A549 (cell line): ENCODE results near the gene RYR3. TPM values are rescaled to one million over a fixed set of nuclear protein-coding genes. Genes with fewer than 3 reads are reported as not detected.

ENCODE experiments used
- ATAC-seq, 2 experiments: fragments of 200-7000 bp in 1 of 2; fragments of >200 bp in 1 of 2; cut with Nextera tagmentation in 1 of 2; cut with Tn5 transposase in 1 of 2; 3 replicates each; pipeline versions ENCODE4 v1.8.0 to v1.9.1; 2018 to 2020; ENCODE audit warnings: mild to moderate bottlenecking in 1 of 2, moderate library complexity in 1 of 2
- CTCF ChIA-PET: fragments of 300-600 bp; sonication (Branson Sonifier 250); formaldehyde crosslinking; extraction: SDS; loops from one replicate; lab custom pipeline; 2021; ENCODE audit warnings: antibody characterized with exemption, inconsistent platforms; lab: Yijun Ruan, JAX
- POLR2A ChIA-PET: fragments of 350-600 bp; formaldehyde crosslinking; extraction: SDS; loops from one replicate; lab custom pipeline; 2021; ENCODE audit warnings: antibody characterized with exemption, inconsistent platforms; lab: Yijun Ruan, JAX
- DNase-seq, 2 experiments: peaks; one replicate each; pipeline versions ENCODE4 v3.0.0 to v3.0.0-alpha.2; 2011 to 2016; ENCODE audit warnings: low read depth in 1 of 2, low spot score in 1 of 2
- FAIRE-seq: peaks from 2 replicates; lab custom pipeline; 2011; peaks lifted over from hg19 to GRCh38; lab: Jason Lieb, UNC
- H3K27ac ChIP-seq, 2 experiments: fragments of >200 bp; sonication (Bioruptor Twin); formaldehyde crosslinking; 3 replicates each; pipeline ENCODE4 v1.5.1; 2016 to 2017
- H3K4me1 ChIP-seq: fragments of >200 bp; sonication (Bioruptor Twin); formaldehyde crosslinking; 3 replicates; pipeline ENCODE4 v1.6.1; 2016
- H3K4me2 ChIP-seq: fragments of >200 bp; sonication (Bioruptor Twin); formaldehyde crosslinking; 3 replicates; pipeline ENCODE4 v1.6.1; 2016
- H3K4me3 ChIP-seq: fragments of >200 bp; sonication (Bioruptor Twin); formaldehyde crosslinking; 3 replicates; pipeline ENCODE4 v1.5.1; 2016
- H3K9me3 ChIP-seq: fragments of >200 bp; sonication (Bioruptor Twin); formaldehyde crosslinking; 3 replicates; pipeline ENCODE4 v1.6.1; 2016
- ATOH8 ChIP-seq: fragments of 250-450 bp; sonication (Bioruptor Pico); IDR thresholded peaks from 2 replicates; pipeline ENCODE4 v1.5.0; 2020; ENCODE audit warnings: low read depth, mild to moderate bottlenecking, moderate library complexity
- BHLHE40 ChIP-seq: IDR thresholded peaks from 2 replicates; pipeline ENCODE4 v1.6.1; 2012; ENCODE audit warnings: low read depth, low read length, inconsistent platforms
- E2F6 ChIP-seq: IDR thresholded peaks from 2 replicates; pipeline ENCODE4 v1.6.1; 2012; ENCODE audit warnings: low read depth, borderline replicate concordance
- EHMT2 ChIP-seq: fragments of 200-600 bp; sonication (generic); IDR thresholded peaks from 2 replicates; pipeline ENCODE4 v1.6.1; 2016; ENCODE audit warnings: antibody characterized with exemption, low read depth, mild to moderate bottlenecking, moderate library complexity
- FOXS1 ChIP-seq: fragments of 250-450 bp; sonication (Bioruptor Pico); IDR thresholded peaks from 2 replicates; pipeline ENCODE4 v1.5.0; 2020; ENCODE audit warnings: mild to moderate bottlenecking, moderate library complexity
- HES2 ChIP-seq: fragments of >200 bp; sonication (Bioruptor Twin); formaldehyde crosslinking; IDR thresholded peaks from 2 replicates; pipeline ENCODE4 v1.6.1; 2016
- MAFK ChIP-seq: fragments of 450-650 bp; IDR thresholded peaks from 2 replicates; pipeline ENCODE4 v1.6.1; 2014; ENCODE audit not compliant: partially characterized antibody
- NR3C1 ChIP-seq: fragments of >200 bp; sonication (Bioruptor Twin); formaldehyde crosslinking; IDR thresholded peaks from 3 replicates; pipeline ENCODE4 v1.6.1; 2017
- PBX3 ChIP-seq: IDR thresholded peaks from 2 replicates; pipeline ENCODE4 v1.6.1; 2012
- POLR2A ChIP-seq: IDR thresholded peaks from 2 replicates; pipeline ENCODE4 v1.6.1; 2012; ENCODE audit warnings: mild to moderate bottlenecking, low read length
- RAD21 ChIP-seq, 2 experiments: fragments of >200 bp in 1 of 2; sonication (Bioruptor Twin) in 1 of 2; formaldehyde crosslinking in 1 of 2; IDR thresholded peaks in 1 of 2; conservative IDR thresholded peaks in 1 of 2; 2 replicates in 1 of 2; 3 replicates in 1 of 2; pipeline ENCODE4 v1.6.1; 2012 to 2018; ENCODE audit warnings: inconsistent platforms in 1 of 2
- RCOR1 ChIP-seq: fragments of 150-350 bp; IDR thresholded peaks from 2 replicates; pipeline ENCODE4 v1.6.1; 2014; ENCODE audit warnings: antibody characterized with exemption, low read length, low read depth
- RNF2 ChIP-seq: fragments of 200-600 bp; sonication (generic); IDR thresholded peaks from 2 replicates; pipeline ENCODE4 v1.6.1; 2016; ENCODE audit warnings: low read depth, mild to moderate bottlenecking, antibody characterized with exemption, moderate library complexity, borderline replicate concordance
- ZC3H11A ChIP-seq: fragments of 450-650 bp; IDR thresholded peaks from 2 replicates; pipeline ENCODE4 v1.6.1; 2014; ENCODE audit warnings: antibody characterized with exemption, mild to moderate bottlenecking
- whole genome bisulfite sequencing: methylation state at CpG from one replicate; pipeline ENCODE4 v1.1.6; 2017; ENCODE audit errors: missing lambda C conversion rate; 5-methylcytosine and 5-hydroxymethylcytosine counted together
- polyA plus RNA-seq, 4 experiments: library from polyadenylated mRNA; depleted of rRNA in 3 of 4; stranded (reverse); fragments of >200 nt; fragmentation: RNase III in 1 of 4; extraction: RNeasy Plus Mini Kit Qiagen cat#74134 plus additional on column Dnase treatment in 1 of 4; gene quantifications; 2 replicates in 3 of 4; 3 replicates in 1 of 4; pipeline ENCODE4 v1.2.3, GENCODE V29; 2011 to 2017

The RYR3 gene
- polyA plus RNA-seq, 2 of the 4 experiments (the other 2 are of a cell fraction): 0.03 TPM; not detected in 1

GRCh38 chr15:33693166-33693800, 382.5 kb downstream of the RYR3 start:
- DNase-seq (no peak), ATAC-seq (no peak), FAIRE-seq (no peak)
- H3K9me3 ChIP-seq: no peaks in the 10 kb centered on the region
- TF ChIP-seq FOXS1 (no peak), HES2 (no peak), POLR2A (no peak), MAFK (no peak), EHMT2 (no peak), E2F6 (no peak), NR3C1 (no peak), ATOH8 (CRISPR knock-in tag) (no peak)
- no peak overlapping the region for H3K4me2 ChIP-seq
- no peak overlapping the region for H3K27ac ChIP-seq
- no peaks in the 10 kb centered on the region for H3K4me1 ChIP-seq
- H3K4me3 ChIP-seq: no peak overlapping the region
- CTCF ChIA-PET: interaction anchor here (2.3 to 4.3 kb wide), 2 partner anchors 7 to 401 kb away, joined by 8 to 52 read pairs; no protein-coding TSS in a partner anchor
- WGBS: 33% methylated on average over 10 of the region's 12 CpGs
- POLR2A ChIA-PET: no interaction called here

- POLR2A ChIA-PET: no interaction called here
- WGBS: 15% methylated on average over 6 of the region's 6 CpGs
Observed at GRCh38 chr15:33698126-33698525, 387.4 kb downstream of the RYR3 start.

GRCh38 chr15:33699145-33699544, 388.4 kb downstream of the RYR3 start:
- DNase-seq (no peak), ATAC-seq (no peak)
- H3K9me3 ChIP-seq: no peaks in the 10 kb centered on the region
- TF ChIP-seq BHLHE40 (no peak), RCOR1 (no peak), E2F6 (no peak), ZC3H11A (no peak)
- TF ChIP-seq, all 56 proteins: peak for 0
- Histone ChIP-seq H3K4me2 (no peak overlapping the region), H3K27ac (no peak overlapping the region), H3K4me3 (no peak overlapping the region), H3K4me1 (no peaks in the 10 kb centered on the region)
- WGBS: 51% methylated on average over 2 of the region's 2 CpGs
- ChIA-PET POLR2A (no interaction called here), CTCF (interaction anchor here (2.1 to 4.4 kb wide), 7 partner anchors 8 to 460 kb away, joined by 15 to 159 read pairs (median 52); no protein-coding TSS in a partner anchor)
- FAIRE-seq: no peak

More at GRCh38 chr15:33698126-33698525, 387.4 kb downstream of the RYR3 start:
- Histone ChIP-seq H3K4me2 (no peak overlapping the region), H3K9me3 (no peaks in the 10 kb centered on the region), H3K4me3 (no peak overlapping the region), H3K4me1 (no peaks in the 10 kb centered on the region), H3K27ac (no peak overlapping the region)
- FAIRE-seq: no peak
- ATAC-seq: no peak
- DNase-seq: no peak
- TF ChIP-seq PBX3 (no peak), MAFK (peak; percentile 86), EHMT2 (no peak), RAD21 (conservative IDR thresholded peaks at IDR 0.05 in 1 of 2, IDR thresholded peaks at IDR 0.05 in 1 of 2) (no peak), RNF2 (no peak)
- TF ChIP-seq, all 56 proteins: peak for 1
- CTCF ChIA-PET: interaction anchor here (0.7 to 4.2 kb wide), 2 partner anchors 209 to 406 kb away, joined by 3 to 32 read pairs; no protein-coding TSS in a partner anchor
